HG03354 (cell line): ENCODE measurements around the gene YTHDF1.

Experiments used
- ATAC-seq: cut with Tn5 transposase; IDR thresholded peaks from one replicate; pipeline ENCODE4 v1.9.1; 2021; ENCODE audit warnings: mild to moderate bottlenecking; ENCODE audit not compliant: unreplicated experiment, poor library complexity, severe bottlenecking

The YTHDF1 gene

DNA sequence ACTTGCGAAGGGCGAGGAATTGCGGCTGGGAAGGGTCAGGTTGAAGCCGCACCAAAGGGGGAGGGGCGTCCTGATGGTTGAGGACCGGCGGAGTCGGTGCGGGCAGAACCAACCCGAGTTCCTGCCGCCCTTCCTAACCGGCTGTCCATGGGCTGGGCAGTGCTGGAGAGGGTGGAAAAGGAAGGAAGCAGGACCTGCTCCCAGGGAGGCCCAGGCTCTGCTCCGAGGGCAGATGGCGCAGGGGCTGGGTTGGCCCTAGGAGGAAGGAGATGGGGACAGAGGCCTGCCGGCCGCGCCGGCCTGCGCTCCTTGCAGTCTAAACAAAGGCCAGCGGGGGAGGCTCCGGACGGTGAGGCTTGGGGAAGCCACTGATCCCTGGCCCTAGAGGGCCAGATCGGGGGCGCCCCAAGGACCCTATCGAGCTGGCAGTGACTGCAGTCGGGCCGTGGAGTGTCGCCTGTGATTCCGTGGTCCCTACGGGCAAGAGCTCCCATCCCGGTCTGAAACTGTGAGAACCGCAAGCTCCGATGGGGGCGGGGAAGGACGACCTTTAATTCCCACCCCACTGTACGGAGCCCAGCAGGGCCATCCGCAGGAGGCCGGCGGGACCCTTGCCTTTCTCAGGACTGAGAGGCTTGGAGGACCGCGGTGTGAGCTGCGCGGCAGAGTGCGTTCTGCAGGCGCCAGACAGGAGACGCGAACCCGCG is 39.4 kb downstream of the YTHDF1 start:
- no peak for ATAC-seq

DNA sequence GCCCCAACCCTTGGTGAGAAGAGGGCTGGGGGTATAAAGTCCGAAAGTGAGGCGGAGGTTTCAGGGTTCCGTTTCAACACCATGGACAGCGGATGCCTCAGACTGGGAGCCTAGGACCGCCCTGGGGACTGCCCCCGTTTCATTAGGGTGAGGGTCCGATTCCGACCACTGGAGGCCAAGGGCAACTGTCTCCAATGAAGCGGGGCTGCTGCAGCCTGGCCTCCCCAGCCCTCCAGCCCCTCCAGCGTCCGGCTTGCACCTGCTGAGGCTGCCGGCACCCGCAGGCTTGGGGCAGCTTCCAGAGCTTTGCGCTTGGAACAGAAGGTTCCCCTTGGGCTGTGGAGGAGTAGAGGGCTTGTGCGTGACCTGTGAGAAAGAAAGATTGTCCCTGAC is 39.9 kb downstream of the YTHDF1 start:
- ATAC-seq = no peak

DNA sequence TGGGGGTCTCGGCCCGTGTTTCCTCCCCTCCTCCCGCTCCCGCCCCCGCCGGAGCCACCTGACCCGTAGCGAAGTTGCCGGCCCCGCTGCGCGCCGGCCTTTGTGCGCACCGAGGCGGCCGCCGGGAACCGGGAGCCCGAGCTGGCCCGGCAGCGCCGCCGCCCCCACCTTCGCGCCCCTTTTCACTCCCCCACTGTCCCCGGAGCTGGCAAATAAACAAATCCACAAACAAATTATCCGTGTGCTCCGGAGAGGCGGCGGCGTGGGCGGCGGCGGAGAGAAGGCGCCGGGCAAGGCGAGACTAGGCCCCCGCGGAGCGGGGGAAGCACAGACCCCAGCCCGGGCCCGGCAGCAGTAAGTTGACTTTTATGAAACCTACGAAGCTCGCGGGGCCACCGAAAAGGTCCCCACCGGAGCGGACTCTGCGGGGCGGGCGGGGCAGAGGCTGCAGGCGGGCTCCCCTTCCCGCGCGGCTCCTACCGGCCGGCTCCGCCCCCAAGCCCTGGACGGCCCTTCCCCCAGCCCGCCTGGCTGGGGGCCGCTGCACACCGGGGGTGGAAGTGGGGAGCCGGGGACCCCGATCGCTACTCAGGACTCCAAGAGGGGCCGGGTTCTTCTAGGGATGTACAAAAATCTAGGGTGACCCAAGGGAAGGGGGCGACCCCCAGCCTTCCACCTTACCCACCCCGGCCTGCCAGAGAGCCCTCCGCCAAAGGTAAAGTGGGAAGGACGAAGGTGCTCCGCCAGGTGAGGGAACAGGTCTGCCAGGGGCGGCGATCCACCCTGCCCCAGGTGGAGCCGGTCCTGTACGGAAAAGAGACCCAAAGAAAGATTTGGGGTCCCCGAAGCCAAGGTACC is 40.7 kb downstream of the YTHDF1 start:
- no peak for ATAC-seq

DNA sequence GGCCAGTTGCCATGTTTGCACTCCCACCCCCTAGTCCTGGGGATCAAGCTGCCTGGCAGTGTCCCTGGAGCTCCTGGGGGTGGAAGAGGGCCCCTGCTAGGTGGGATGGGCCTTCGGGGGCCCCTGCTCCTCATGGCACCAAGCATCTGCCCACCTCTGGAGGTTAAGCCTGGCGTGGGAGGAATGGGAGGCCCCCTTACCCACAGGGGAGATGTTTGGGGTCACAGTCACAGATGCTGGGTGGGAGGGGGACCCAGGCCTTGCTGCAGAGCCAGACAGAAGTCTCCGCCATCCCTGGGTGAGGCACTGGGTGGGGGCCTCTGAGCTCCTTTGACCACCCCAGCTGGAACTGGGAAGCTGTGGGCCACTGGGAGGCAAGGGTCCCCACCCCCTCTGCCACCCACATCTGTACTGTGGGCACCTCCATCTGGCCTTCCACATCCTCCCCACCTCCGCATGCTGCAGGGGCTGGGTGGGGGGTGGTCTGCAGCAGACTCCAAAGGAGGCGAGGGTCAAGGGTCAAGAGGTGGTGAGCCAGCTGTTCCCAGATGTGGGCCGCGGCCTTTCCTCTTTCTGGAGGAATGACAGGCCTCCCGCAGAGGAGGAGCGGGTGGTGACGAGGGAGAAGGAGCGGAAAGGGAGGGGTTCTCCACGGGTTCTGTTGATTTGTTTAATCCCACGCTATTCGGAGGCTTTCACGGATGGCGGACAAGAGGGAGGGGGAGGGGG is 41.5 kb downstream of the YTHDF1 start:
- no peak for ATAC-seq

DNA sequence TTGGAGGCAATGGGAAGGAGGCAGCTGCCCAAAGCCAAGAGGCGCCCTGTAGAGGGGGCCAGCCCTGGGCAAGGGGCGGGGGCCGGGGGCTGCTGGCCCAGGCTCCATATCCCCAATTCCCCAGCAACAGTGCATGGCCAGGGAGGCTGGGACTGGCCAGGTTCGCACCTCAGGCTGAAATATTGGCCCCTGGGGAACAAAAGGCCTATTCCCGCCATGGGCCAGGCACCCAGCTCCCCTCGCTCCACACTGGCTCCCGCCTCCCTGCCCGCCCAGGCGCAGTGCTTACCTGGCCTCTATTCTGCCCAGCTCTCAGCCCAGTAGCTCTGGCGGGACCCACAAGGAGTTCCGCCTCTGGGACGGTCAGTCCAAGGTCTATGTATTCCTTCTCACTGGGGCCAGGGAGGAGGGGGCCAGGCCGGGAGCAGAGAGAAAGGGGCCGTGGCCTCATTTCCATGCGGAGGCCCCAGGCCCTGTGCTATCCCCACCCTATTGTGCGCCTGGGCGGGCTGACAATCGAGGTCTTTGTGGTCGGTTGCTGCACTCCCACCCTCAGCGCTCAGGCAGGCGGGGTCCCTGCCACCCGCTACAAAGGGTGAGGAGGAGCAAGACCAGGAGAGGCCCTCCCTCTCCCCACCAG is 42.3 kb downstream of the YTHDF1 start:
- no peak for ATAC-seq

DNA sequence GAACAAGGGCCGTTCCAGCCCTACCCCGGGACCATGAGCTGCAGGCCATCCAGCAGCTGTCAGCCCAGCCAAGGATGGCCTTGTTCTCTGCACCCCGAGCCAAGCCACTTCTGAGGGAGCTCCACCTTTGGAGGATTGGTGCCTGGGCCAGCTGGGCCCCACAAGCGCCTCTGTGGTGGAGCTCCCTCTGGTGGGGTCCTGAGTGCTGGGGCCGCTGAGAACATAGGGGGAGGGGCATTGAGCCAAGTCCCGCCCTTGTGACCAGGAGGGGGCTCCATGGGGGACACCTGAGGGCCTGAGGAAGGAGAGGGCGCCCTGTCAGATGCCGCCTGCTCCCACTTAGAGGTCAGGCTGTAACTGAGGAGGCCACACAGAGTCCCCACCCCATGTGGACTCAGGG is 43.2 kb downstream of the YTHDF1 start:
- no peak for ATAC-seq

DNA sequence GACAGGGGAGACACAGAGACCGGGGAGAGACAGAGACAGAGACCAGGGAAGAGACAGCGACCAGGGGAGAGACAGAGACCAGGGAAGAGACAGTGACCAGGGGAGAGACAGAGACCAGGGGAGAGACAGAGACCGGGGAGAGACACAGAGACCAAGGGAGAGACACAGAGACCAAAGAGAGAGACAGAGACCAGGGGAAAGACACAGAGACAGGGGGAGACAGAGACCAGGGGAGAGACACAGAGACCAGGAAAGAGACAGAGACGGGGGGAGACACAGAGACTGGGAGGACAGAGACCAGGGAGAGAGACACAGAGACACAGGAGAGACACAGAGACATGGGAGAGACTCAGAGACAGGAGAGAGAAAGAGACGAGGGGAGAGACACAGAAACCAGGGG is 43.9 kb downstream of the YTHDF1 start:
- no peak for ATAC-seq

DNA sequence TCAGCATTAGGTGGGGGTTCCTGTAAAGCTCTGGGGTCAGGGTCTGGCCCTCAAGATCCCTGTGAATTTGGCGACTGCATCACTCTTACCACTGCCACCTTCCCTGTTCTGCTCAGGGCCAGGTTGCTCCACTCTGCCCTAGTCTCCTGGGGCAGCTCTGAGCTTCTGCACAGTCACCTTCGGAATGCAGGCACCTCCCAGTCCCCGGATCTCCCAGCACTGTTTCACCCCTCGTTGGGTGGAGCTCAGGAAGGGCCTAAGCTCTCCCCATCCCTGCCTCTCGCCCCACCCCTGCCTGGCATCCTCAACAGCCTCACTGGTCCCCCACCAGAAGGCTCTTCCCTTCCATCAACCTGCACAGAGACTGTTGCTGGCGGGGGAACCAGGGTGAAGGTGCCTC is 46.2 kb downstream of the YTHDF1 start:
- ATAC-seq = no peak

DNA sequence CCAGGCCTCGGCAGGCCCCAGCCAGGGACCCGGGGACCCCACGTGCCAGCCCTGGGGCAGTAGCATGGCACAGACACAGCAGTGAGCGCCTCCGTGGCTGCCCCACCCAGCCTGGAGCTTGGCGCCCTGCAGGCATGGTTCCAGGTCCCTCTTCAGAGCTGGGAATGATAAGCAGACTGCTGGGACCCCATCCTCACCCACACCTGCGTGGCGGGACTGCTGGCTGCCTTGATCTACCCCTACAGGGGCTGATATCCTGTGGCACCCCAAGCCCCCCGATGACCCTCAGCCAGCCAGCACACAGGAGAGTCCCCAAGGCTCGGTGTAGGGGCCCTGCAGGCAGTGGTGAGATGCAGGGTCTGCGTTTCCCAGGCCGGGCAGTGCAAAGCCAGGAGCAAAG is 47.1 kb downstream of the YTHDF1 start:
- no peak for ATAC-seq

DNA sequence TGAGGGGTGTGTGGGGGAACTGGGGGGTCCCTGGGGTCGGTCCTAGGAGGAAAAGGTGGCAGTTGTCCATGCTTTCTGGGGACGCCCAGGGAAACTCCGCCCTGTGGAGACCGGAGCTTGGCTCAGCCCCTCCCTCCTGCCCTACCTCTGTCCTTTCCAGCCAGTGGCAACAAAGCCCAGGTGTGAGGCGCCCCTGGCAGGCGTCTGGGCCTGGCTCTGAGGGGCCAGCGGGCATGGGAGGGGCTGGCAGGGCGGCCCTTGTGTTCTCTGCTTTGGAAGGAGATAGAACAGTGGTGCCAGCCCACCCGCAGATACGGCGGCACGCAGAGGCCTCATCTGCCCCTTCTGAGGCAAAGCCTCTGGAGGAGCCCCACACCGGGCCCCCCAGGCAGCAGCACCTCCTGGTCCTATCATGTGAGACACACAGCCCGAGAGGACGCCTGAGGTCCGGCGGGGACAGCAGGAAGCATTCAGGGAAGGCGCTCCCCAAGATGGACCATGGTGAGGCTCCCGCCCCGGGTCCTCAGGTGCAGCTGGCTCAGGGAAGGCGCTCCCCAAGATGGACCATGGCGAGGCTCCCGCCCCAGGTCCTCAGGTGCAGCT is 47.9 kb downstream of the YTHDF1 start:
- no peak for ATAC-seq

DNA sequence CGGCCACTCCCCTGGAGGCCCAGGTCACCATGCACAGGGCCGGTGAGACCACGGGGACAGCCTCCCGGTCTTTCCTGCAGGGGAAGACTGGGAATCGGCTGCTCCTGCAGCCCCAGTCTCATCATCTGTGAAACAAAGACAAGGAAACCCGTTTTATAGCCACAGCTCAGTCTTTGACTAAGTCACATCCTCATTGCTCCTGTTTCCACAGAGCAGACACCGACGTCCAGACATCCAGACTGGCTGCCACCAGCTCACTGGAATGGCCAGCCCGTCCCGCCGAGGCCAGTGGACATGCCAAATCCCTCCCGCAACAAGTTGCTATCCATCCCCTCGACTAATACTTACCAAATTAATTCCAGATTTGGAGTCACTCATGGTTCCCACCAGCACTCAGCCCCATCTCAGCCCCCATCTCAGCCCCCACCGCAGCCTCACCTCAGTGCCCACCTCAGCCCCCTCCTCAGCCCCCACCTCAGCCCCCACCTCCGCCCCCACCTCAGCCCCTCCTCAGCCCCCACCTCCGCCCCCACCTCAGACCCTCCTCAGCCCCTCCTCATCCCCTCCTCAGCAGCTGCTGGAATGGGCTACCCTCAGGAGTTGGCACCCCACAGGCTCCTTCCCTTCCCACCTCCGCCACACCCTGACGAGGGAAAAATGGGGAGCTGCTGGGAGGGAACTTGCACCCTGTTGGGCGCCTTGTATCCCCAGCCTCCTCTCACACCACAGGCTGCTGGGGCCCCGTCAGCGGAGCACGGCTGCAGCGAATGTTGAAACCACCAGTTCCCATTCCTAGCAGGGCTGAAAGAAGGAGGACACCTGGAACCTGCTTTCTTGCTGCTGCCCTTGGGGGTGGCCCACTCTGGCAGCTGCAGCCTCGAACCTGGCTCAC is 48.7 kb downstream of the YTHDF1 start:
- ATAC-seq = no peak

DNA sequence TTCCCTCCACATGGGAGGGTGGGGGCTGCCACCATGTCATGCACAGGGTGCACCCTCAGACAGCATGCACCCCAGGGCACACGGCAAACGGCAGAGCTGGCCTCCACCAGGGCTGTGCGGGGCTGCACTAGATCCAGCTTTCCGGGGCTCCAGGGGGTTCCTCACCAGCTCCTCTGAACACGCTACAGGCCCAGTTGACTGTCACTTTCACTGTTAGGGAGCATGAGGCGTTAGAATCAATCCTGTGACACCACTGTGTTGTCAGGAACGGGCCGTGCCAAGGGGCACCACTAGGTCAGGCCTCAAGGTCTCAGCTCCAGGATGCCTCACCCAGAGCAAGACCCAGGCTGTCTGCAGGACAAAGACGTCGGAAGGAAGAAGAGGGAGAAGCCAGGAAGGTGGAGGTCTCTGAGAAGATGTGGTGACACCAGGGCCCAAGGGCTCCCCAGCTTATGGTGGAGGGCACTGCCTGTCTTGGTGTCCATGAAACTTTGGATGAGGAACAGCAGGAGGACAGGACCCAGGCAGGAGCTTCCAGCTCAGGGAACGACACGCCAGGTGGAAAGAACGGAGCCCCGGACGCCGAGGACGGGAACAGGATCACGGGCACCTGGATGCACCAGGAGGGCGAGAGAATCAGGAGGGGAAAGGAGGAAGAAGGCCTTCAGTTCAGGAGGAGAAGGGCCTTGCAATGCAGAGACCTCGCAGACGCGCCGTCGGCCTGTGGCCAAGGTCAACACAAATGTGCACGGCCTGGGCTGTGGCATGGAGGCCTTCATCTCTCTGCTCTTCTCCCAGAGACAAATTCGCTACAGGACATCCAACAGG is 49.5 kb downstream of the YTHDF1 start:
- no peak for ATAC-seq

DNA sequence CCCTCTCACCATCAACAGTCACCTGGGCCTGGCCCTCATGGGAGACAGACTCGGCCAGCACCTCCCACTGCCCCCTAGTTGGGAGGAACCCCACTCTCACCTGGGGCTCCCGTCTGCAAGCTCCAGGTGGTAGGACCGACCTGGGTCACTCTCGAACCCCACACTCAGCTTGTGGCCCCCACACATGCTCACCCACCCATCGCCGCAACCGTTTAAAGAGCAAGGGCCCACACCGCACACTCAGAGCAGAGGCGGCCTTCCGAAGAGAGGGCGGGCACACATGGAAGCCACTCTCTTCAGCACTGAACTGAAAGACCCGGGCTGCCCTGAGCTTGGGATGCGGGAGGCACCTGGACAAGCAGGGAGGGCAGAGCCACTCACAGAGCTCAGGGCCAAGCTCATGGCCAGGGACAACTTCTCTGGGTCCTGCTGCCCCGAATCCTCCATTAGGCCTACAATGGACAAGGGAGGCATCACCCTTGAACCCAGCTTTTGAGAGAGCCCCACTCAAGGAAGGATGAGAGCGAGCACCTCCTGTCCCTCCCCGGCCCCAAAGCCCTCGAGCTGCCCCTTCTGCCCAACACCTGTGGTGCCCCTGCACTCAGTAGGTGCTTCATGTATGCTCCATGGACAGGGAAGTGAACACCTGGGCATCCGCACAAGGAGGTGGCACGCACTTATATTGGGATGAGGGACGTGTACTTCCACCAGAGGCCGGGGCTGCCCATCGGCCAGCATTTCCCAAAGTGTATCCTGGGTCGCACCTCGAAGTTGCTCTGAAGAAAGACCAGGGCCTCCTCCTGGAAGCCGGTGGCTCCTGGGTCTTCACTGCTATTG is 50.4 kb downstream of the YTHDF1 start:
- ATAC-seq = no peak

DNA sequence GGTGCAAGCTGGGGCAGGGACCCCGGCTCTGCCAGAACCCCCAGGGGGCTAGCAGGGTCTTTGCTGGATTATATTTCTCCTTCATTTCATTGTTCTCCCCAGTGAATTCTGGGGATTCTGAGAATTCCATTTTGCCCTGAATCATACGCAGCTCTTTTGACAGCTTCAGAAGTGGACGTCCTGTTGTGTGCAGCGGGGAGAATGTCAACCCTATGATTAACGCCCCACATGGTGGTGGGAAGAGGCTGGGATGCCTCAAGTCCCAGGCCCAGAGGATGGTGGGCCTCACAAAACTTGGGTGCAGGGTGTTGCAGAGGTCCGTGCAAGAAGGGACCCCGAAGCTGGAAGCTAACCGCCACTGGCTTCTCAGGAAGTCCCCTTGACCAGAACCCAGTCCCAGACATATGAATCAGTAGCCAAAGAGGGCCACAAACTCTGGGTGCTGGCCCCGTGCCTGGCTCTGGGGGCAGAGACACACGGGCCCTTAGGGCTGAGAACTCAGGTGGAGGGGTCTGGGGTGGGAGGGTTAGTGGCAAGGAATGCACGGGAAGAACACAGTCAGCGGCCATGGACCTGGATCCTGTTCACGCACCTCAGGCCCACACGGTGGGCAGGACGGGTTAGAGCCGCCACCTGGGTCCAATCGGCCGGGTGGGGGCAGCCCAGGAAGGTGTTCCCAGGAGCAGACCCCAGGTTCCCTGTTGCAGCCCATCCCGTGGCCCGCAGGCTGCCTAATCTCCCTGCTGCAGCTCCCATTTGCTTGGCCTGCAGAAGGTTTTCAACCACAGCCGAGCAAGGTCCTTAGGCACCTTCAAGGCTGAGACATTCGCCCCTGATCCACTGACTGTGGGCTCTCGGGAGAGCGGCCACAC is 51.2 kb downstream of the YTHDF1 start:
- ATAC-seq = no peak

DNA sequence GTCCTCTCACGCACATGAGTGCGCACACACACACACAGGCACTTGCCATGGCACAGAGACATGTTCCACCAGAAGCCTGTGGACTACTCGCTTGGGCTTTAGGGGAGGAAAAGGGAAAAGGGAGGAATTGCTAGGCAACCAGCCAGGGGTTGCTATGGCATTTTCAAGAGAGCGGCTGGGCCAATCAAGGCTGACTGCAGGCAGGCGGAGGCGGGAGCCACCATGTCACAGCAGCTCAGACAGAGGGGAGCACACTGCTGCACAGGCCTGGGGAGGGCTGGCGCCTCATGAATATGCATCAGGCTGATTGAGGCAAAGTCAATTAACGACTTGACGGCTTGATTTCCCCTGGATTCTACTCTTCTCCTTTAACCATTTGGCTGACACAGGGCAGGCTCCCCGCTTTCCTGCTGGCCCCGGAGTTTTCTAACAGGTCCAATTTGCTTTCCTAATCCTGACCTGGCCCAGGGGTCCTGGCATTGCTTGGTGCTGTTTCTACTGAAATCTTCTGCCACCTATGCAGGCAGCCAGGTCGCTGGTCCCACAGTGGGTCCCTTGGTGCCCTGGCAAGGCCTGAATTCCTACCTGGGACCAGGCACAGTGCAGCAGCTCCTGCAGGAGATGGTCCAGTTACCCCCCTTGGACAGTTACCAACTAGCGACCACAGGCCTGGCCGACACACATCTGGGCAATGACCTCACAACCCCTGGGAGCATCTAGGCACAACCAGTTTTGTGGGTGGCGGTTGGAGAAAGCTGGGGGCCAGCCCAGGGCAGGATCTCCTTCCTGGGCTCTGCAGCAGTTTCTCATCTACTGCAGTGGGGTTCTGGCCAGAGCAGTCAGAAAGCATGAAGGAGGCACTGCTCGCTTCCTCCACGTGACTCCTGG is 52.1 kb downstream of the YTHDF1 start:
- no peak for ATAC-seq
